Measurements from ENCODE around the gene VPS26C. TPM values are rescaled to one million over a fixed set of nuclear protein-coding genes. Genes with fewer than 3 reads are reported as not detected.

VPS26C gene
- total RNA-seq, 1 donor from 2014 or later: 27.7 TPM

Other genes starting within 250 kb of the VPS26C start
- gene PIGP, start 194.3 kb downstream of the VPS26C start, total RNA-seq: 13.6 TPM
- gene TTC3, start 194.1 kb downstream of the VPS26C start, total RNA-seq: 50.5 TPM
- 21.6 TPM for gene DYRK1A, start 99.4 kb upstream of the VPS26C start, total RNA-seq